ENCODE data around the gene DNER.

DNER gene

GRCh38 chr2:229598227-229598626 is 116.1 kb downstream of the DNER start:
- TF ChIP-seq ZNF274 (IDR thresholded peaks at IDR 0.05; ENCODE audit: low read depth, low read length), result no peak
- no peak for TF ChIP-seq YY1 (IDR thresholded peaks at IDR 0.05; ENCODE audit: insufficient read depth, insufficient read length)
- TF ChIP-seq SUZ12 (IDR thresholded peaks at IDR 0.05; ENCODE audit: extremely low read depth, insufficient read depth, insufficient read length), result no peak
- Histone ChIP-seq H3K27me3 (ENCODE audit: insufficient read depth, insufficient read length) (no peaks in the 10 kb centered on the region), H3K9ac (ENCODE audit: insufficient read length, low read depth) (no peak overlapping the region), H3K4me1 (ENCODE audit: insufficient read depth, insufficient read length) (no peaks in the 10 kb centered on the region), H3K4me3 (ENCODE audit: insufficient read length, low read depth) (no peak overlapping the region), H3K36me3 (ENCODE audit: insufficient read depth, insufficient read length, low read length) (no peaks in the 10 kb centered on the region), H3K9me3 (ENCODE audit: insufficient read depth, low read length) (no peaks in the 10 kb centered on the region)
- DNase-seq (ENCODE audit: low read depth, low spot score), result no peak

GRCh38 chr2:229596796-229597195 is 117.6 kb downstream of the DNER start:
- no peak overlapping the region for H3K9ac ChIP-seq (ENCODE audit: insufficient read length, low read depth)
- DNase-seq (ENCODE audit: low read depth, low spot score), result no peak
- H3K4me3 ChIP-seq (ENCODE audit: insufficient read length, low read depth), result no peak overlapping the region
- no peaks in the 10 kb centered on the region for H3K4me1 ChIP-seq (ENCODE audit: insufficient read depth, insufficient read length)
- no peaks in the 10 kb centered on the region for H3K9me3 ChIP-seq (ENCODE audit: insufficient read depth, low read length)
- H3K27me3 ChIP-seq (ENCODE audit: insufficient read depth, insufficient read length), result no peaks in the 10 kb centered on the region
- TF ChIP-seq SUZ12 (IDR thresholded peaks at IDR 0.05; ENCODE audit: extremely low read depth, insufficient read depth, insufficient read length) (no peak), YY1 (IDR thresholded peaks at IDR 0.05; ENCODE audit: insufficient read depth, insufficient read length) (no peak), ZNF274 (IDR thresholded peaks at IDR 0.05; ENCODE audit: low read depth, low read length) (no peak)
- no peaks in the 10 kb centered on the region for H3K36me3 ChIP-seq (ENCODE audit: insufficient read depth, insufficient read length, low read length)

- H3K36me3 ChIP-seq (ENCODE audit: insufficient read depth, insufficient read length, low read length), result no peaks in the 10 kb centered on the region
- no peak overlapping the region for H3K9ac ChIP-seq (ENCODE audit: insufficient read length, low read depth)
- no peaks in the 10 kb centered on the region for H3K9me3 ChIP-seq (ENCODE audit: insufficient read depth, low read length)
- no peak for DNase-seq (ENCODE audit: low read depth, low spot score)
- no peak for TF ChIP-seq ZNF274 (IDR thresholded peaks at IDR 0.05; ENCODE audit: low read depth, low read length)
- no peak for TF ChIP-seq SUZ12 (IDR thresholded peaks at IDR 0.05; ENCODE audit: extremely low read depth, insufficient read depth, insufficient read length)
- TF ChIP-seq YY1 (IDR thresholded peaks at IDR 0.05; ENCODE audit: insufficient read depth, insufficient read length), result no peak
- no peaks in the 10 kb centered on the region for H3K27me3 ChIP-seq (ENCODE audit: insufficient read depth, insufficient read length)
- H3K4me1 ChIP-seq (ENCODE audit: insufficient read depth, insufficient read length), result peaks cover 4% of the 10 kb centered on the region
- no peak overlapping the region for H3K4me3 ChIP-seq (ENCODE audit: insufficient read length, low read depth)
Observed at GRCh38 chr2:229591611-229592010, 122.7 kb downstream of the DNER start.

GRCh38 chr2:229586746-229587705 is 127.3 kb downstream of the DNER start:
- Histone ChIP-seq H3K9ac (ENCODE audit: insufficient read length, low read depth) (peak overlapping the region; percentile 37), H3K4me3 (ENCODE audit: insufficient read length, low read depth) (peak overlapping the region; percentile 15), H3K36me3 (ENCODE audit: insufficient read depth, insufficient read length, low read length) (no peaks in the 10 kb centered on the region), H3K27me3 (ENCODE audit: insufficient read depth, insufficient read length) (no peaks in the 10 kb centered on the region), H3K4me1 (ENCODE audit: insufficient read depth, insufficient read length) (peaks cover 4% of the 10 kb centered on the region), H3K9me3 (ENCODE audit: insufficient read depth, low read length) (no peaks in the 10 kb centered on the region; the same call in 1 of the 2 replicates)
- TF ChIP-seq ZNF274 (IDR thresholded peaks at IDR 0.05; ENCODE audit: low read depth, low read length) (no peak), SUZ12 (IDR thresholded peaks at IDR 0.05; ENCODE audit: extremely low read depth, insufficient read depth, insufficient read length) (no peak), YY1 (IDR thresholded peaks at IDR 0.05; ENCODE audit: insufficient read depth, insufficient read length) (no peak)
- DNase-seq (ENCODE audit: low read depth, low spot score), result peak; percentile 89

GRCh38 chr2:229586012-229586411 is 128.3 kb downstream of the DNER start:
- no peak for DNase-seq (ENCODE audit: low read depth, low spot score)
- H3K9ac ChIP-seq (ENCODE audit: insufficient read length, low read depth), result no peak overlapping the region

GRCh38 chr2:229582151-229582550 is 132.2 kb downstream of the DNER start:
- Histone ChIP-seq H3K27me3 (ENCODE audit: insufficient read depth, insufficient read length) (no peaks in the 10 kb centered on the region), H3K9ac (ENCODE audit: insufficient read length, low read depth) (no peak overlapping the region), H3K4me1 (ENCODE audit: insufficient read depth, insufficient read length) (no peaks in the 10 kb centered on the region), H3K9me3 (ENCODE audit: insufficient read depth, low read length) (no peaks in the 10 kb centered on the region; the same call in 1 of the 2 replicates), H3K36me3 (ENCODE audit: insufficient read depth, insufficient read length, low read length) (no peaks in the 10 kb centered on the region), H3K4me3 (ENCODE audit: insufficient read length, low read depth) (no peak overlapping the region)
- no peak for TF ChIP-seq ZNF274 (IDR thresholded peaks at IDR 0.05; ENCODE audit: low read depth, low read length)
- TF ChIP-seq YY1 (IDR thresholded peaks at IDR 0.05; ENCODE audit: insufficient read depth, insufficient read length), result no peak
- TF ChIP-seq SUZ12 (IDR thresholded peaks at IDR 0.05; ENCODE audit: extremely low read depth, insufficient read depth, insufficient read length), result no peak
- no peak for DNase-seq (ENCODE audit: low read depth, low spot score)

More at GRCh38 chr2:229586012-229586411, 128.3 kb downstream of the DNER start:
- H3K4me1 ChIP-seq (ENCODE audit: insufficient read depth, insufficient read length), result peaks cover 4% of the 10 kb centered on the region
- TF ChIP-seq SUZ12 (IDR thresholded peaks at IDR 0.05; ENCODE audit: extremely low read depth, insufficient read depth, insufficient read length) (no peak), YY1 (IDR thresholded peaks at IDR 0.05; ENCODE audit: insufficient read depth, insufficient read length) (no peak), ZNF274 (IDR thresholded peaks at IDR 0.05; ENCODE audit: low read depth, low read length) (no peak)
- no peak overlapping the region for H3K4me3 ChIP-seq (ENCODE audit: insufficient read length, low read depth)
- H3K36me3 ChIP-seq (ENCODE audit: insufficient read depth, insufficient read length, low read length), result no peaks in the 10 kb centered on the region
- H3K9me3 ChIP-seq (ENCODE audit: insufficient read depth, low read length), result no peaks in the 10 kb centered on the region; the same call in 1 of the 2 replicates
- H3K27me3 ChIP-seq (ENCODE audit: insufficient read depth, insufficient read length), result no peaks in the 10 kb centered on the region
